ENCODE results near the gene FICD. TPM values are rescaled to one million over a fixed set of nuclear protein-coding genes. Genes with fewer than 3 reads are reported as not detected.

The FICD gene
- total and polyA plus RNA-seq, 2 of the 13 experiments (the other 11 are each of a cell fraction or from before 2014, with no cell fraction given) = 0.99 to 3.0 TPM

DNA sequence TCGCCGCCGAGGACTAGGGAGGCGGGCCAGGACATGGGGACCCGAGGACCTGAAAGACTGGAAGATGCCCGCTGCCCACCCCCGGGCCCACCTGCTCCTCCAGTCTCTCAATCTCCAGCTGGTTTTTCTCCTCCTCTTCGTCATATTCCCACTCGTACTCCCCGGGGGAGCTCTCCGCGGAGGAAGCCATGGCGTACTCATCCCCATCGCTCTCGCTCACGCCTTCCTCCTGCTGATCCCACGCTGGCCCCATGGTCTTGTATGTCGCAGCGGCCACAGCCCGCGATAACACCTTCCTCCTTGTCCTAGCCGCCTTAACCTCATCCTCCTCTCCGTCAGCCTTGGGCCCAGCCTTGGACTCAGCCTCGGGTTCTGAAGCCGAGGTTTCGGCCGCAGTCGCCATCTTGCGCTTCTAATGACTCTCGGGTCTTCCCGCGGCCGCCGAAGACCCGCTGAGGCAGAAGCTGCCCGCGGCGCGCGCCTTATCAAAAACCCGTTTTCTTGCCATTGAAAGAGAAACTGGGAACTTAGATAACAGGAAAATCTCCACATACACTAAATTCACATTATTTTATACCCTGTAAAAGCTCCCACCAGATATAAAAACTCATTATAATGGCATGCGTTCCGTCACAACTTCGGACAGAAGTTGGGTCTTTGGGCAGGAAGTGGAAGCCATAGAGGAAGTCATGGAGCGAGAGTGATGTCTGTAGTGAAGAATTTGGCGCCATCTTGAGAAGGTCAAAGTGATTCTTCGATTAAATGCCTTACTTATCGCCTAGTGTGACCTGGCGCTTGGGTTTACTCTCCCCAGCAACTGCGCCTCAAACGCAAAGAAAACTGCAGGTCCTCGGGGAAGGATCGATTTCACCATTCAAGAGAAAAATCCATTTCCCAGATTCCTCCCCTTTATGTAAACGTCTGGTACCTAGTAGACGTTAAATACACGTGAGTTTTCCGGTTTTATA, 46.0 kb downstream of the FICD start, which contains the start of gene SART3 (continued):
- TF ChIP-seq, protein P1, sequence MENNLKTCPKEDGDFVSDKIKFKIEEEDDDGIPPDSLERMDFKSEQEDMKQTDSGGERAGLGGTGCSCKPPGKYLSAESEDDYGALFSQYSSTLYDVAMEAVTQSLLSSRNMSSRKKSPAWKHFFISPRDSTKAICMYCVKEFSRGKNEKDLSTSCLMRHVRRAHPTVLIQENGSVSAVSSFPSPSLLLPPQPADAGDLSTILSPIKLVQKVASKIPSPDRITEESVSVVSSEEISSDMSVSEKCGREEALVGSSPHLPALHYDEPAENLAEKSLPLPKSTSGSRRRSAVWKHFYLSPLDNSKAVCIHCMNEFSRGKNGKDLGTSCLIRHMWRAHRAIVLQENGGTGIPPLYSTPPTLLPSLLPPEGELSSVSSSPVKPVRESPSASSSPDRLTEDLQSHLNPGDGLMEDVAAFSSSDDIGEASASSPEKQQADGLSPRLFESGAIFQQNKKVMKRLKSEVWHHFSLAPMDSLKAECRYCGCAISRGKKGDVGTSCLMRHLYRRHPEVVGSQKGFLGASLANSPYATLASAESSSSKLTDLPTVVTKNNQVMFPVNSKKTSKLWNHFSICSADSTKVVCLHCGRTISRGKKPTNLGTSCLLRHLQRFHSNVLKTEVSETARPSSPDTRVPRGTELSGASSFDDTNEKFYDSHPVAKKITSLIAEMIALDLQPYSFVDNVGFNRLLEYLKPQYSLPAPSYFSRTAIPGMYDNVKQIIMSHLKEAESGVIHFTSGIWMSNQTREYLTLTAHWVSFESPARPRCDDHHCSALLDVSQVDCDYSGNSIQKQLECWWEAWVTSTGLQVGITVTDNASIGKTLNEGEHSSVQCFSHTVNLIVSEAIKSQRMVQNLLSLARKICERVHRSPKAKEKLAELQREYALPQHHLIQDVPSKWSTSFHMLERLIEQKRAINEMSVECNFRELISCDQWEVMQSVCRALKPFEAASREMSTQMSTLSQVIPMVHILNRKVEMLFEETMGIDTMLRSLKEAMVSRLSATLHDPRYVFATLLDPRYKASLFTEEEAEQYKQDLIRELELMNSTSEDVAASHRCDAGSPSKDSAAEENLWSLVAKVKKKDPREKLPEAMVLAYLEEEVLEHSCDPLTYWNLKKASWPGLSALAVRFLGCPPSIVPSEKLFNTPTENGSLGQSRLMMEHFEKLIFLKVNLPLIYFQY (CRISPR knock-in tag; IDR thresholded peaks at IDR 0.05; ENCODE audit: borderline replicate concordance) = no peak
- 0 out of 2 replicates have a peak, but pooled peaks have one; percentile 32 for TF ChIP-seq ZNF737 (CRISPR knock-in tag; IDR thresholded peaks at IDR 0.05; ENCODE audit: borderline replicate concordance)
- TF ChIP-seq MAFK (conservative IDR thresholded peaks at IDR 0.05 in 1 of 2, IDR thresholded peaks at IDR 0.05 in 1 of 2; ENCODE audit: low read length in 2 of 2) = no peak
- TF ChIP-seq, protein P2, sequence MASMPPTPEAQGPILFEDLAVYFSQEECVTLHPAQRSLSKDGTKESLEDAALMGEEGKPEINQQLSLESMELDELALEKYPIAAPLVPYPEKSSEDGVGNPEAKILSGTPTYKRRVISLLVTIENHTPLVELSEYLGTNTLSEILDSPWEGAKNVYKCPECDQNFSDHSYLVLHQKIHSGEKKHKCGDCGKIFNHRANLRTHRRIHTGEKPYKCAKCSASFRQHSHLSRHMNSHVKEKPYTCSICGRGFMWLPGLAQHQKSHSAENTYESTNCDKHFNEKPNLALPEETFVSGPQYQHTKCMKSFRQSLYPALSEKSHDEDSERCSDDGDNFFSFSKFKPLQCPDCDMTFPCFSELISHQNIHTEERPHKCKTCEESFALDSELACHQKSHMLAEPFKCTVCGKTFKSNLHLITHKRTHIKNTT (CRISPR knock-in tag; IDR thresholded peaks at IDR 0.05) = no peak
- TF ChIP-seq SOX6 (IDR thresholded peaks at IDR 0.05) = no peak
- no peak for TF ChIP-seq SOX6 (CRISPR knock-in tag; IDR thresholded peaks at IDR 0.05)
- TF ChIP-seq GZF1 (CRISPR knock-in tag; IDR thresholded peaks at IDR 0.05) = no peak
- no peak for TF ChIP-seq ZNF570 (CRISPR knock-in tag; IDR thresholded peaks at IDR 0.05; ENCODE audit: borderline replicate concordance)
- TF ChIP-seq HHEX (CRISPR knock-in tag; IDR thresholded peaks at IDR 0.05) = no peak
- TF ChIP-seq SSRP1 (CRISPR knock-in tag; IDR thresholded peaks at IDR 0.05) = no peak
- peak; percentile 82; the same call in 1 of the 2 replicates for TF ChIP-seq SIN3B (IDR thresholded peaks at IDR 0.05; ENCODE audit: low read length)
- TF ChIP-seq, protein P3, sequence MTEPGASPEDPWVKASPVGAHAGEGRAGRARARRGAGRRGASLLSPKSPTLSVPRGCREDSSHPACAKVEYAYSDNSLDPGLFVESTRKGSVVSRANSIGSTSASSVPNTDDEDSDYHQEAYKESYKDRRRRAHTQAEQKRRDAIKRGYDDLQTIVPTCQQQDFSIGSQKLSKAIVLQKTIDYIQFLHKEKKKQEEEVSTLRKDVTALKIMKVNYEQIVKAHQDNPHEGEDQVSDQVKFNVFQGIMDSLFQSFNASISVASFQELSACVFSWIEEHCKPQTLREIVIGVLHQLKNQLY (CRISPR knock-in tag; IDR thresholded peaks at IDR 0.05) = no peak
- TF ChIP-seq POLR2AphosphoS5 (IDR thresholded peaks at IDR 0.05; ENCODE audit: low read depth, low read length) = peak; percentile 54
- TF ChIP-seq RBAK (CRISPR knock-in tag; IDR thresholded peaks at IDR 0.05) = no peak
- TF ChIP-seq ZNF101 (CRISPR knock-in tag; IDR thresholded peaks at IDR 0.05; ENCODE audit: borderline replicate concordance, low read depth) = no peak
- TF ChIP-seq ZSCAN31 (CRISPR knock-in tag; IDR thresholded peaks at IDR 0.05; ENCODE audit: low read depth) = no peak
- TF ChIP-seq, protein P4, sequence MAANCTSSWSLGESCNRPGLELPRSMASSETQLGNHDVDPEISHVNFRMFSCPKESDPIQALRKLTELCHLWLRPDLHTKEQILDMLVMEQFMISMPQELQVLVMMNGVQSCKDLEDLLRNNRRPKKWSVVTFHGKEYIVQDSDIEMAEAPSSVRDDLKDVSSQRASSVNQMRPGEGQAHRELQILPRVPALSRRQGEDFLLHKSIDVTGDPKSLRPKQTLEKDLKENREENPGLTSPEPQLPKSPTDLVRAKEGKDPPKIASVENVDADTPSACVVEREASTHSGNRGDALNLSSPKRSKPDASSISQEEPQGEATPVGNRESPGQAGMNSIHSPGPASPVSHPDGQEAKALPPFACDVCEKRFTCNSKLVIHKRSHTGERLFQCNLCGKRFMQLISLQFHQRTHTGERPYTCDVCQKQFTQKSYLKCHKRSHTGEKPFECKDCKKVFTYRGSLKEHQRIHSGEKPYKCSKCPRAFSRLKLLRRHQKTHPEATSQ (CRISPR knock-in tag; IDR thresholded peaks at IDR 0.05; ENCODE audit: borderline replicate concordance) = no peak
- TF ChIP-seq ZNF253 (CRISPR knock-in tag; IDR thresholded peaks at IDR 0.05; ENCODE audit: borderline replicate concordance) = no peak
- TF ChIP-seq ZNF605 (CRISPR knock-in tag; IDR thresholded peaks at IDR 0.05) = no peak
- 0 out of 2 replicates have a peak, but pooled peaks have one; percentile 19 for TF ChIP-seq KDM3A (CRISPR knock-in tag; IDR thresholded peaks at IDR 0.05; ENCODE audit: low read depth)
- TF ChIP-seq, protein P5, sequence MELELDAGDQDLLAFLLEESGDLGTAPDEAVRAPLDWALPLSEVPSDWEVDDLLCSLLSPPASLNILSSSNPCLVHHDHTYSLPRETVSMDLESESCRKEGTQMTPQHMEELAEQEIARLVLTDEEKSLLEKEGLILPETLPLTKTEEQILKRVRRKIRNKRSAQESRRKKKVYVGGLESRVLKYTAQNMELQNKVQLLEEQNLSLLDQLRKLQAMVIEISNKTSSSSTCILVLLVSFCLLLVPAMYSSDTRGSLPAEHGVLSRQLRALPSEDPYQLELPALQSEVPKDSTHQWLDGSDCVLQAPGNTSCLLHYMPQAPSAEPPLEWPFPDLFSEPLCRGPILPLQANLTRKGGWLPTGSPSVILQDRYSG (CRISPR knock-in tag; IDR thresholded peaks at IDR 0.05) = no peak
- no peak for TF ChIP-seq ZNF746 (CRISPR knock-in tag; IDR thresholded peaks at IDR 0.05)

Data from HepG2 (cell line).